Panc1 (cell line): ENCODE data around the gene STK10.

Source experiments
- POLR2AphosphoS5 ChIP-seq: IDR thresholded peaks from 2 replicates; pipeline ENCODE4 v1.6.1; 2012; ENCODE audit warnings: mild to moderate bottlenecking, low read depth, low read length, moderate library complexity
- SIN3A ChIP-seq: IDR thresholded peaks from 2 replicates; pipeline ENCODE4 v1.6.1; 2012; ENCODE audit warnings: low read depth, mild to moderate bottlenecking, low read length, moderate library complexity, borderline replicate concordance; ENCODE audit not compliant: insufficient read depth
- TF ChIP-seq, protein P1 (sequence below): fragments of 450-650 bp; IDR thresholded peaks from 2 replicates; pipeline ENCODE4 v1.5.1; 2017; ENCODE audit warnings: mild to moderate bottlenecking

DNA sequence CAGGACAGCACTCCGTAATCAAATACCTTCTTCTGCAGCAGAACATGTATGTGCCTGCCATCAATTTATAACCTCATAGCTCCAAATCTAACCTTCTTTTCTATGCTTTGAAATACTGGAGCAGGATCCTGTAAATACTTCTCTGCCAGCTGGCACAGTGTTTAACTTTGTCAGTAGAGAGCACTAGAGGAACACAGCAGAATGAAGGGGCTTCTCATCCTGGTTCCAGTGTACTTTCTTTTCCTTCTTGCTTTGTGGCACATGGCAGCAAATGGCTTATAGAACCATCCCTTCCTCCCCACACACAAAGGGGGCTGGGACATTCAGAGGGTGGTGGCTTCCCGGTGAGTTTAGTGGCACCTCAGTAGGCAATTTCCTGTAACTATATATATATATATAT is 177.7 kb downstream of the STK10 start:
- TF ChIP-seq SIN3A (no peak), POLR2AphosphoS5 (no peak)
- TF ChIP-seq, protein P1, sequence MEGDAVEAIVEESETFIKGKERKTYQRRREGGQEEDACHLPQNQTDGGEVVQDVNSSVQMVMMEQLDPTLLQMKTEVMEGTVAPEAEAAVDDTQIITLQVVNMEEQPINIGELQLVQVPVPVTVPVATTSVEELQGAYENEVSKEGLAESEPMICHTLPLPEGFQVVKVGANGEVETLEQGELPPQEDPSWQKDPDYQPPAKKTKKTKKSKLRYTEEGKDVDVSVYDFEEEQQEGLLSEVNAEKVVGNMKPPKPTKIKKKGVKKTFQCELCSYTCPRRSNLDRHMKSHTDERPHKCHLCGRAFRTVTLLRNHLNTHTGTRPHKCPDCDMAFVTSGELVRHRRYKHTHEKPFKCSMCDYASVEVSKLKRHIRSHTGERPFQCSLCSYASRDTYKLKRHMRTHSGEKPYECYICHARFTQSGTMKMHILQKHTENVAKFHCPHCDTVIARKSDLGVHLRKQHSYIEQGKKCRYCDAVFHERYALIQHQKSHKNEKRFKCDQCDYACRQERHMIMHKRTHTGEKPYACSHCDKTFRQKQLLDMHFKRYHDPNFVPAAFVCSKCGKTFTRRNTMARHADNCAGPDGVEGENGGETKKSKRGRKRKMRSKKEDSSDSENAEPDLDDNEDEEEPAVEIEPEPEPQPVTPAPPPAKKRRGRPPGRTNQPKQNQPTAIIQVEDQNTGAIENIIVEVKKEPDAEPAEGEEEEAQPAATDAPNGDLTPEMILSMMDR: no peak; the same call in 1 of the 2 replicates
